NCI-H1417 (cell line): ENCODE data around the gene NPIPA3.
"Not testable (repeated sequence)": the region's sequence is repeated elsewhere in the genome, so short reads cannot be mapped to it uniquely, and the experiment has no call there.

Experiments
- DNase-seq, 3 experiments: peaks; one replicate each; lab custom pipeline; 2025; lab: John Stamatoyannopoulos, UW

The NPIPA3 gene

GRCh38 chr16:14742273-14743128, 39.3 kb downstream of the NPIPA3 start, which contains the start of gene NPIPA2:
Gene NPIPA2 (plus strand): TSS chr16:14742533. CDS start chr16:14748066, 5,533 bp downstream.
- DNase-seq, result not testable (repeated sequence)

GRCh38 chr16:14773654-14774053, 70.4 kb downstream of the NPIPA3 start:
- DNase-seq, result not testable (repeated sequence)

DNA sequence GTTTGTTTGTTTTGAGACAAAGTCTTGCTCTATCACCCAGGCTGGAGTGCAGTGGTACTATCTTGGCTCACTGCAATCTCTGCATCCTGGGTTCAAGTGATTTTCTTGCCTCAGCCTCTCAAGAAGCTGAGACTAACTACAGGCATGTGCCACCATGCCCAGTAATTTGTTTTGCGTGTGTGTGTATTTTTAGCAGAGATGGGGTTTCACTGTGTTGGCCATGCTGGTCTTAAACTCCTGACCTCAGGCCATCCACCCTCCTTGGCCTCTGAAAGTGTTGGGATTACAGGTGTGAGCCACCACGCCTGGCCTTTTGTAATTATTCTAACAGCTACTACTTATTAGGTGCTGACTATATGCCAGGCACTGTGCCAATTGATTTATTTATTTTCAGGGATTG, 72.4 kb downstream of the NPIPA3 start:
- DNase-seq, result not testable (repeated sequence)
